Muscle layer of duodenum (tissue), 2 donors: ENCODE measurements around the gene GRIK2.
"Not testable (repeated sequence)": the region's sequence is repeated elsewhere in the genome, so short reads cannot be mapped to it uniquely, and the experiment has no call there.

Source experiments
- H3K27ac ChIP-seq: one replicate; pipeline ENCODE4 v1.7.0; 2013; ENCODE audit warnings: mild to moderate bottlenecking, low read length
- H3K27me3 ChIP-seq: one replicate; pipeline ENCODE4 v1.7.0; 2013; ENCODE audit warnings: low read depth, mild to moderate bottlenecking, control low read depth, low read length
- H3K36me3 ChIP-seq, 2 donors: one replicate each; pipeline ENCODE4 v1.7.0; 2013; ENCODE audit warnings: low read length in 2 of 2, control low read depth in 1 of 2, mild to moderate bottlenecking in 1 of 2; ENCODE audit not compliant: insufficient read depth in 2 of 2, control insufficient read depth in 1 of 2
- H3K4me1 ChIP-seq, 2 donors: one replicate each; pipeline ENCODE4 v1.7.0; 2013; ENCODE audit warnings: low read length in 2 of 2, mild to moderate bottlenecking in 2 of 2, control low read depth in 1 of 2, moderate library complexity in 1 of 2; ENCODE audit not compliant: insufficient read depth in 2 of 2, control insufficient read depth in 1 of 2
- H3K4me3 ChIP-seq, 2 donors: one replicate each; pipeline ENCODE4 v1.7.0; 2013; ENCODE audit warnings: low read length in 2 of 2, low read depth in 1 of 2, mild to moderate bottlenecking in 1 of 2
- H3K9me3 ChIP-seq, 2 donors: one replicate each; pipeline ENCODE4 v1.7.0; 2013; ENCODE audit warnings: low read length in 2 of 2, control low read depth in 1 of 2, mild to moderate bottlenecking in 1 of 2; ENCODE audit not compliant: control insufficient read depth in 1 of 2
- donor health status: healthy.

The GRIK2 gene

DNA sequence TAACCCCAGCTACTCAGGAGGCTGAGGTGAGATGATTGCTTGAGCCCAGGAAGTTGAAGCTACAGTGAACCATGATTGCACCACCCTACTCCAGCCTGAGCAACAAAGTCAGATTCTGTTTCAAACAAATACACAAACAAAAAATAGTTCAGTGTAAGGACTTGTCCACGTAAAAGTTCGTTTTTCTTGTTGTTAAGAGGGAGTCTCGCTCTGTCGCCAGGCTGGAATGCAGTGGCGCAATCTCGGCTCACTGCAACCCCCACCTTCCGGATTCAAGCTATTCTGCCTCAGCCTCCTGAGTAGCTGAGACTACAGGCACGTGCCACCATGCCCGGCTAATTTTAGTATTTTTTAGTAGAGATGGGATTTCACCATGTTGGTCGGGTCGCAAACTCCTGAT, 245.4 kb downstream of the GRIK2 start:
- not testable (repeated sequence) for H3K4me1 ChIP-seq, H3K27ac ChIP-seq

DNA sequence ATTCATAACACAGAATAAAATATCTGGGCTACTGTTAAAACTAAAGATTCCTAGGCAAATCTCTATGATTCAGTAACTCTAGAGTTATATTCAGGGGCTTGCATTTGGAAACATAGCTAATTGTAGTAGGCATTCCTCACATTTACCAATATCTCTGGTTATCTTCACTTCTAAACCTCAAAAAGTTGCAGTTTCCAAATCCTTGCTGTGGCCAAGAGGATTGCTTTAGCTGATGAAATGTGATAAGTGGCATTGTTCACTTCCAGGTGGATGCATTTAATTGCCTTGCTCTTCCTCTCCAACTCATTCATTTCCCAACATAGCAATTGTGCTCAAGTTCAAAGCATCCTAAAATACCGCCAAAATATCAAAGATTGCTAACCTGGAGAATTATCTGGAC, 246.6 kb downstream of the GRIK2 start:
- no peaks in the 10 kb centered on the region for H3K4me1 ChIP-seq
- no peaks in the 10 kb centered on the region for H3K36me3 ChIP-seq
- H3K4me3 ChIP-seq: no peak overlapping the region
- H3K9me3 ChIP-seq: no peaks in the 10 kb centered on the region
- no peaks in the 10 kb centered on the region for H3K27me3 ChIP-seq
- H3K27ac ChIP-seq: no peak overlapping the region

More for the DNA sequence above, 245.4 kb downstream of the GRIK2 start:
- H3K36me3 ChIP-seq, H3K4me3 ChIP-seq, H3K27me3 ChIP-seq, H3K9me3 ChIP-seq: not testable (repeated sequence)

DNA sequence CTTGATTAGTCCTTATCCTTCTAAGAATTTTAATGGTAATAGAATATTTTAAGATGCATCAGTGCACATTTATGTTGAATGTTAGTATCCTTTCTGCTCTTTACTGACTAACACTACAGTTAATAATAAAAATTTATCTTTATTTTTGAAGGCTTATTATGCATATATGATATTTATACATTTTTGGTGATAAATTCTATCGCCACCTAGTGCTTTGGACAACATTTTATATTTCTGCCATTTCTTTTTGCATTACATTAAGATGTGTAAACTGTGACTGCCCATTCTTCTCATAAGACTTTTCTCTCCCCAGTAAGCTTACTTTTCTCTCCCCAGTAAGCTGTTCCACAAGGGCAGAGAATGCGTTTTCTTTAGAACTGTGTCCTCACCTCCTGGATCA, 252.3 kb downstream of the GRIK2 start:
- H3K36me3 ChIP-seq: no peaks in the 10 kb centered on the region
- no peaks in the 10 kb centered on the region for H3K9me3 ChIP-seq
- H3K27me3 ChIP-seq: no peaks in the 10 kb centered on the region
- H3K27ac ChIP-seq: no peak overlapping the region
- no peaks in the 10 kb centered on the region for H3K4me1 ChIP-seq
- H3K4me3 ChIP-seq: no peak overlapping the region

DNA sequence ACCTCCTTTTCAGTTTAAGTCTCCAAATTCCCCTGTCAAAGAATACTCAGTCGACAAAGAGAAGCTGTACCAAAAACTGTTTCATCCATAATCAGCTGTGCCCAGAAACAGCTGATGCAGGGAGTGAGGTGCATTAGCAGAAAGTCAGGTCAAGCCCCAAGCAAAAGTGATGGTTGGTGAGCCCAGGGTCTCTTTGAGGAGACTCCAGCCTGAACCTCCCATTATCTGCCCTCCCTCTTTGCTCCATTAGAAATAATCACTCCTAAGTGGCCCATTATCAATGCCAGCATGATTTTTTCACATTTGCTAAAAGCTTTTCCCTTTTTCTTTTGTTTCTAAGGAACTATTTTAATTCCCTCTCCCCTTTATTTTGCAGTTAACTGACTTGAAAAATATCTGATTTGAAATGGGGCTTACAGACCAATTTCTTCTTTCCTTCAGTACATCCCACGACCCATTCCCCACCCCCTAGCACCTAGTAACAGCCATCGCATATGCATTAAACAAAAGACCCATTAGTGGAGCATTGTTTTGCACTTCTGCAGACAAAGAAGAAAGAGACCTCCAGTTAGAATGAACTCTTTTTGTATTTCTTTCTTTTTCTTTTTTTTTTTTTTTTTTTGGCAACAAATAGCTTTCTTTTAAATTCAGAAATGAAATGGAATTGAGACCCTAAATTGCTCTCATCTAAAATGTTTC, 257.0 kb downstream of the GRIK2 start:
- no peaks in the 10 kb centered on the region for H3K9me3 ChIP-seq
- H3K36me3 ChIP-seq: no peaks in the 10 kb centered on the region
- no peaks in the 10 kb centered on the region for H3K4me1 ChIP-seq
- no peaks in the 10 kb centered on the region for H3K27me3 ChIP-seq
- H3K4me3 ChIP-seq: no peak overlapping the region
- H3K27ac ChIP-seq: no peak overlapping the region

DNA sequence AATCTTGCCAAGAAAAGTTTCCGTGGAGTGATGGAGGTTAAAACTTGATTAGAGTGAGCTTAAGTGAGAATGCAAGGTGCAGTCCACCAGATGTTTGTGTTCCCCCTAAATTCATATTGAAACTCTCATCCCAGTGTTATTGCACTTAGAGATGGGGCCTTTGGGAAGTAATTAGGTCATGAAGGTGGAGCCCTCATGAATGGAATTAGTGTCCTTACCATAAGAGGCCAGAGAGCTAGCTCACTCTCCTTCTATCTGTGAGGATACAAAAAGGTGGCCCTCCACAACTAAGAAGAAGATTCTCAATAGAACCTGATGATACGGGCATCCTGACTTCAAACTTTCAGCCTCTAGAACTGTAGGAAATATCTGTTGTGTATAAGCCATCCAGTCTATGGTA, 258.6 kb downstream of the GRIK2 start:
- Histone ChIP-seq H3K4me1 (no peaks in the 10 kb centered on the region), H3K36me3 (no peaks in the 10 kb centered on the region), H3K27me3 (no peaks in the 10 kb centered on the region), H3K27ac (no peak overlapping the region), H3K9me3 (no peaks in the 10 kb centered on the region), H3K4me3 (no peak overlapping the region)

DNA sequence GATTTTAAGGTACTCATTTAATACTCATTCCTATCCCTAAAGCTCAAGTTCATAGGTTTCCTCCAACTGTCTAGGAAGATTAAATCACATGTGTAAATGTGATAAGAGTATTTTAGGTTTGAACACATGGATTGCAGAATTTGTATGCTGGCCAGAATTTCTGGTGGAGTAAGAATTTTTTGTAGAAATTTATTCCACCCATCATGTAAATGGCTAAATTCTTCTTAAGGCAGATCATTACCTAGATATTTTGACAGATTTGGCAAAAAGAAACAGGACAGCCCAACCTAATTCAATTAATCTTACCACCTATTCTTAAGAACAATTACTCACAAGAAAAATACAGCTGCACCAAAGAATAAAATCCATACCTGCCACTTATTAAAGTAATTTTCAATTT, 261.6 kb downstream of the GRIK2 start:
- H3K27ac ChIP-seq: no peak overlapping the region
- H3K9me3 ChIP-seq: peaks cover 0 to 2% of the 10 kb centered on the region in 2 donors
- no peaks in the 10 kb centered on the region for H3K27me3 ChIP-seq
- H3K36me3 ChIP-seq: no peaks in the 10 kb centered on the region
- no peaks in the 10 kb centered on the region for H3K4me1 ChIP-seq
- H3K4me3 ChIP-seq: no peak overlapping the region

DNA sequence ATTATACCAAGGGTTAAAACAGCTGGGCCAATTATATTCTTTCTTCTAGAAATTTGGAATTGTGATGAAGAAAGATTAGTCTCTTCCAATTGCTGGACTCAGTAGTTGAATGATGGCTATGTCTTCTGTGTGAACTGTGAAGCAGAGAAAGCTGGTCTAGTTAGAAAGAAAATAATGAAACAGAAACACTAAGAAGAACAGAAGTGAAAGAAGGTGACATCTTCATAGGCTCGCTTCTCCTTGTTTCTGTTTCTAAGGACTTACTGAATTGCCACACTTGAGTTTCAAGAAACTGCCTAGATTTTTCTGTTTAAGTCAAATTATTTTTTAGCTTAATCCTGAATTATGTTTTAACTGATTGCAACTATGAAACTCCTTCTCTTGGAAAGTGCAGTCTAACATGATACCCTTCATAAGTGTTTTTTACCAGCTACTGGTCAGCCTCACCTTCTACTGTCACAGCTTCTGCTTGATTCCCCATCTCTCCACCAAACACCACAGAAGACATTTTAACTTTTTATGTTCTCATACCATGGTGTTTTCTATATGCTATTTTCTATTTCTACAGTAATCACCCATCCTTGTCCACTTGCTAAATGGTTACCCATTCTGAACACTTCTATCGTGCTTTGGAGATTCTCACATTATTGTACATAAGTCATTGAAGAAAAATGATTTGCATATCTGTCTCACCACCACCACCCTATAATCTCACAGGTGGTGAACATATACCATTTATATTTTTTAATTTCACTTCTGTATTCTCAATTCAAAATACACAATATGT, 268.8 kb downstream of the GRIK2 start:
- Histone ChIP-seq H3K27ac (no peak overlapping the region), H3K36me3 (no peaks in the 10 kb centered on the region), H3K4me3 (no peak overlapping the region), H3K9me3 (no peaks in the 10 kb centered on the region), H3K27me3 (no peaks in the 10 kb centered on the region), H3K4me1 (no peaks in the 10 kb centered on the region)

DNA sequence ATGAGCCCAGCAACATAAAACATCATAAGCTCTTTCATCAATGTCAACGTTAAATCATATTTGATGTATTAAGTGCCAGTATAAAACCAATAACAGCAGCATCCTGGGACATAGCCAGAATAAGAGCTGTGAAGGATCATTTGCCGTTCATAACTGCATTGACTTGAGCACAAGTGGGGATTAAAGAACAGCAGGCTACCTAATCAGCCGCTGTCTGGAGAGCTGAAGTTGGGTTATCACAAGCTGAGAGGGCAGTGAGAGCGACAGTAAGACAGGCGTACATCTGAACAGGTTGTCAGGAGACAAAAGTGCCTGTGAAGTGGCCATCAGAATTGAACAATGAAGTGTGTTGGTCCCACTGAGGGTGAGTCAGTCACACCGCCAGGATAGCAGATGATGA, 269.6 kb downstream of the GRIK2 start:
- Histone ChIP-seq H3K9me3 (no peaks in the 10 kb centered on the region), H3K4me3 (no peak overlapping the region), H3K27ac (no peak overlapping the region), H3K36me3 (no peaks in the 10 kb centered on the region), H3K27me3 (no peaks in the 10 kb centered on the region), H3K4me1 (no peaks in the 10 kb centered on the region)

DNA sequence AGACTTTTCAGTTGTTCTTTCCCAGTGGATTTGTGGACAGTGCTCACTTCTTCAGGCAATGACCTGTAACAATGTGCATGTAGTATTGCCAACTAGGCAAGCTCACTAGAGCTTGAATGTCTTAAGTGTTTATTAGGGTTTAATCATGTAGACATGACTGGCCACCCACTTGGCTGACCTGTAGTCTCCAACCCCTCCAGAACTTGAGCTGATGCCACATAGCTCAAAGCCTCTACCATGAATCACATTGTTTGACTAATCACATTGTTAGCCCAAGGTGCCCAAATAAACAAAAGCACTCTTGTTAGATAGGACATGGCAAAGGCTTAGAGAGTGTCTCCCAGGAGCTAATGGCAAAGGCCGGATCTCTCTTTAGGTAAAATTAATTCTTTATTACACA, 272.7 kb downstream of the GRIK2 start:
- Histone ChIP-seq H3K4me1 (no peaks in the 10 kb centered on the region), H3K27ac (no peak overlapping the region), H3K9me3 (no peaks in the 10 kb centered on the region), H3K4me3 (no peak overlapping the region), H3K27me3 (no peaks in the 10 kb centered on the region), H3K36me3 (no peaks in the 10 kb centered on the region)

DNA sequence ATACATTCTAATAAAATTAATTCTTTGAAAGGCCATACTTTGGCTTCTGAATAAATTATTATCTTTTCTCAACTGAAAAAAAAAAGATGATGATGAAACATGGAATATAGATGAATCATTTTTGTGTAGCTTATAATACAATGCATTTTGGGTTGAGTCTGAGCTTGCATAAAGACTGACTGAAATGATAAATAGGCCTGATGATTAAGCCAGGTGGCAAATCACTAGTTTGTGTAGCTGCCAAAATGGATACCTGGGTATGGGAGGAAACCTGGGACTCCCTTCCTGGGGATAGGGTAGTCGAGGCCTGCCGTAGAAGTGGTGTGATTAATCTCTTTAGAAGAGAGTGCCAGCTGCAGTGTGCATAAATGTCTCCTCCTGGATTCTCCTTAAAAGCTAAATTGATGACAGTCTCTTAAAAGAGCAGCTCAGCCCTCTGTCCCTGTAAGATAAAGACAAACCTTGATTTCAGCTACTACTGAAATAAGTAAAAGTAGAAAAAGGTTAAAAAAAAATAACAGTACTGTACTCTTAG, 275.1 kb downstream of the GRIK2 start:
- no peaks in the 10 kb centered on the region for H3K9me3 ChIP-seq
- no peak overlapping the region for H3K27ac ChIP-seq
- H3K4me3 ChIP-seq: no peak overlapping the region
- H3K4me1 ChIP-seq: no peaks in the 10 kb centered on the region
- no peaks in the 10 kb centered on the region for H3K36me3 ChIP-seq
- no peaks in the 10 kb centered on the region for H3K27me3 ChIP-seq

DNA sequence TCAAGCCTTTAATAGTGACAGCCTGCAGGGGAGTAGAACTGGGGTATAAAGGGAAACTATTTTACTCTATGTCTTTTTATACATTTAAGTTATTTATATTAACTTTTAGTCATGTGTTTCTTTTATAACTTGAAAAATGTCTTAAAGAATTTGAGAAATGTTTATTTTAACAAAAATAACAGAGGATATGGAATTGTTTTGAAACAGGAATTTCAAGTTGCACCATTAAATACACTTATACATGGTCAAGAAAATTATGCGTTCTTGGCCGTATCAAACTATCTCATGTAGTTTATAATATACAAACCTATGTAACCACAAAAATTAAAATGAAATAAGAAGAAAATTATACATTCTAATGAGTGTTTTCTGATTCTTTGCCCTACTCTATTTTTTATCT, 282.7 kb downstream of the GRIK2 start:
- Histone ChIP-seq H3K4me1 (no peaks in the 10 kb centered on the region), H3K36me3 (no peaks in the 10 kb centered on the region), H3K4me3 (no peak overlapping the region), H3K9me3 (no peaks in the 10 kb centered on the region), H3K27me3 (no peaks in the 10 kb centered on the region), H3K27ac (no peak overlapping the region)
